Measurements from ENCODE around the gene PANK1.

DNA sequence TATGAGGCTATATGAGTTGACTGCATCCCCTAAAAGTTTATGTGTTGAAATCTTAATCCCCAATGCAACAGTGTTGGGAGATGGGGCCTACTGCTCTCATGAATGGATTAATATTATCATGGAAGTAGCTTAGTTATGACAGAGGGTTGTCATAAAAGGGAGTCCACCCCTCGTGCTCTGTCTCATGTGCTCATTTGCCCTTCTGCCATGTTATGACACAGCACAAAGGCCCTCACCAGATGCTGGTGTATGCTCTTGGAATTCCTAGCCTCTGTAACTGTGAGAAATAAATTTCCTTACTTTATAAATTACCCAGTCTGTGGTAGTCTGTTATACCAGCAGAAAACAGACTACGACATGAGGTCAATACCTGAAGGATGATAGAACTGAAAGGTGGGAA, 17.6 kb upstream of the PANK1 start:
- TF ChIP-seq, protein P1, sequence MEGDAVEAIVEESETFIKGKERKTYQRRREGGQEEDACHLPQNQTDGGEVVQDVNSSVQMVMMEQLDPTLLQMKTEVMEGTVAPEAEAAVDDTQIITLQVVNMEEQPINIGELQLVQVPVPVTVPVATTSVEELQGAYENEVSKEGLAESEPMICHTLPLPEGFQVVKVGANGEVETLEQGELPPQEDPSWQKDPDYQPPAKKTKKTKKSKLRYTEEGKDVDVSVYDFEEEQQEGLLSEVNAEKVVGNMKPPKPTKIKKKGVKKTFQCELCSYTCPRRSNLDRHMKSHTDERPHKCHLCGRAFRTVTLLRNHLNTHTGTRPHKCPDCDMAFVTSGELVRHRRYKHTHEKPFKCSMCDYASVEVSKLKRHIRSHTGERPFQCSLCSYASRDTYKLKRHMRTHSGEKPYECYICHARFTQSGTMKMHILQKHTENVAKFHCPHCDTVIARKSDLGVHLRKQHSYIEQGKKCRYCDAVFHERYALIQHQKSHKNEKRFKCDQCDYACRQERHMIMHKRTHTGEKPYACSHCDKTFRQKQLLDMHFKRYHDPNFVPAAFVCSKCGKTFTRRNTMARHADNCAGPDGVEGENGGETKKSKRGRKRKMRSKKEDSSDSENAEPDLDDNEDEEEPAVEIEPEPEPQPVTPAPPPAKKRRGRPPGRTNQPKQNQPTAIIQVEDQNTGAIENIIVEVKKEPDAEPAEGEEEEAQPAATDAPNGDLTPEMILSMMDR (IDR thresholded peaks at IDR 0.05 in 2 of 3, conservative IDR thresholded peaks at IDR 0.05 in 1 of 3; ENCODE audit: insufficient read depth in 2 of 3, low read depth in 1 of 3, low read length in 3 of 3), result no peak
- TF ChIP-seq SIN3B (IDR thresholded peaks at IDR 0.05; ENCODE audit: low read depth) (no peak), FOXK1 (CRISPR knock-in tag; IDR thresholded peaks at IDR 0.05; ENCODE audit: borderline replicate concordance) (no peak), MAZ (CRISPR knock-in tag; conservative IDR thresholded peaks at IDR 0.05 in 1 of 2, IDR thresholded peaks at IDR 0.05 in 1 of 2) (no peak), RFX1 (IDR thresholded peaks at IDR 0.05) (no peak), EZH2 (IDR thresholded peaks at IDR 0.05; ENCODE audit: borderline replicate concordance, low read depth, low read length) (no peak), ZNF316 (IDR thresholded peaks at IDR 0.05) (no peak), ZNF274 (IDR thresholded peaks at IDR 0.05; ENCODE audit: borderline replicate concordance, low read depth, low read length) (no peak), NONO (IDR thresholded peaks at IDR 0.05; ENCODE audit: low read depth in 2 of 2, low read length in 1 of 2) (no peak), MXI1 (IDR thresholded peaks at IDR 0.05; ENCODE audit: low read depth, low read length) (no peak), HDAC3 (IDR thresholded peaks at IDR 0.05; ENCODE audit: borderline replicate concordance, partially characterized antibody) (no peak), KDM1A (IDR thresholded peaks at IDR 0.05) (no peak), ZNF507 (tag; conservative IDR thresholded peaks at IDR 0.05) (no peak), ILF3 (IDR thresholded peaks at IDR 0.05; ENCODE audit: borderline replicate concordance) (no peak)
